ENCODE measurements around the gene BCO2. TPM values are rescaled to one million over a fixed set of nuclear protein-coding genes. Genes with fewer than 3 reads are reported as not detected.

The BCO2 gene
- total and polyA plus RNA-seq, 2 experiments from 2014 or later = 0.63 to 1.1 TPM

GRCh38 chr11:112173152-112173551, 2.2 kb upstream of the BCO2 start:
- H3K27me3 Mint-ChIP-seq (ENCODE audit: insufficient read depth, low read depth, poor library complexity) = peaks cover 2% of the 10 kb centered on the region
- Histone ChIP-seq H3K4me2 (no peak overlapping the region), H3K27me3 (ENCODE audit: insufficient read depth) (no peaks in the 10 kb centered on the region), H3K36me3 (ENCODE audit: insufficient read depth) (no peaks in the 10 kb centered on the region), H4K20me1 (replicated peaks; ENCODE audit: insufficient read depth) (no peaks in the 10 kb centered on the region), H3K9me2 (ENCODE audit: insufficient read depth) (no peaks in the 10 kb centered on the region), H3K4me3 (no peak overlapping the region), H3K4me1 (ENCODE audit: insufficient read depth) (no peaks in the 10 kb centered on the region; the same call in 1 of the 2 replicates), H3K27ac (ENCODE audit: low read depth) (no peak overlapping the region), H3K79me2 (replicated peaks; ENCODE audit: insufficient read depth) (no peaks in the 10 kb centered on the region), H2AFZ (no peak overlapping the region), H3F3A (replicated peaks; ENCODE audit: low read depth) (no peaks in the 10 kb centered on the region)
- TF ChIP-seq CREB1 (CRISPR knock-in tag; IDR thresholded peaks at IDR 0.05; ENCODE audit: low read depth) = no peak
- TF ChIP-seq JUNB (IDR thresholded peaks at IDR 0.05; ENCODE audit: unreplicated experiment) = no peak
- no peak for TF ChIP-seq ZNF331 (CRISPR knock-in tag; IDR thresholded peaks at IDR 0.05; ENCODE audit: low read depth)
- TF ChIP-seq EZH2 (IDR thresholded peaks at IDR 0.05; ENCODE audit: low read depth, unreplicated experiment) = no peak
- DNase-seq (ENCODE audit: low spot score) (no peak), ATAC-seq (no peak)
- H3K36me3 Mint-ChIP-seq (ENCODE audit: low read depth) = no peaks in the 10 kb centered on the region
- H3K4me1 Mint-ChIP-seq = no peaks in the 10 kb centered on the region; the same call in 2 of the 3 replicates
- H3K9me3 Mint-ChIP-seq = no peaks in the 10 kb centered on the region
- H3K27ac Mint-ChIP-seq = no peak overlapping the region
- no peak overlapping the region for H3K4me3 Mint-ChIP-seq

- H4K20me1 ChIP-seq (replicated peaks; ENCODE audit: insufficient read depth) = no peaks in the 10 kb centered on the region
- no peaks in the 10 kb centered on the region; the same call in 2 of the 3 replicates for H3K4me1 Mint-ChIP-seq
- no peaks in the 10 kb centered on the region for H3K9me3 Mint-ChIP-seq
- DNase-seq (ENCODE audit: low spot score) (no peak), ATAC-seq (no peak)
- H3K27ac Mint-ChIP-seq = no peak overlapping the region
- peaks cover 4% of the 10 kb centered on the region for H3K27me3 Mint-ChIP-seq (ENCODE audit: insufficient read depth, low read depth, poor library complexity)
- no peaks in the 10 kb centered on the region for H3K27me3 ChIP-seq (ENCODE audit: insufficient read depth)
- no peaks in the 10 kb centered on the region for H3K9me2 ChIP-seq (ENCODE audit: insufficient read depth)
- no peak overlapping the region for H3K27ac ChIP-seq (ENCODE audit: low read depth)
- H3F3A ChIP-seq (replicated peaks; ENCODE audit: low read depth) = no peaks in the 10 kb centered on the region
- no peaks in the 10 kb centered on the region for H3K79me2 ChIP-seq (replicated peaks; ENCODE audit: insufficient read depth)
- peak overlapping the region; percentile 71 for H3K4me2 ChIP-seq
- no peak overlapping the region for H2AFZ ChIP-seq
- H3K36me3 Mint-ChIP-seq (ENCODE audit: low read depth) = no peaks in the 10 kb centered on the region
- no peaks in the 10 kb centered on the region for H3K36me3 ChIP-seq (ENCODE audit: insufficient read depth)
- no peak overlapping the region for H3K4me3 Mint-ChIP-seq
- no peaks in the 10 kb centered on the region; the same call in 1 of the 2 replicates for H3K4me1 ChIP-seq (ENCODE audit: insufficient read depth)
- H3K4me3 ChIP-seq = peak overlapping the region; percentile 43; the same call in 1 of the 2 replicates
- TF ChIP-seq CTCF (conservative IDR thresholded peaks at IDR 0.05; ENCODE audit: low read depth in 2 of 2) (no peak), EZH2 (IDR thresholded peaks at IDR 0.05; ENCODE audit: low read depth, unreplicated experiment) (no peak), NANOG (IDR thresholded peaks at IDR 0.05; ENCODE audit: borderline replicate concordance) (no peak), JUNB (IDR thresholded peaks at IDR 0.05; ENCODE audit: unreplicated experiment) (no peak), ZNF462 (CRISPR knock-in tag; IDR thresholded peaks at IDR 0.05) (no peak), POLR2AphosphoS5 (IDR thresholded peaks at IDR 0.05; ENCODE audit: low read depth) (no peak), CREB1 (CRISPR knock-in tag; IDR thresholded peaks at IDR 0.05; ENCODE audit: low read depth) (no peak), ETS1 (IDR thresholded peaks at IDR 0.05) (no peak), EZH2phosphoT487 (IDR thresholded peaks at IDR 0.05; ENCODE audit: unreplicated experiment) (no peak), ZNF114 (CRISPR knock-in tag; IDR thresholded peaks at IDR 0.05) (no peak)
These were observed 264 bp downstream of the BCO2 start for GRCh38 chr11:112175599-112175952.

All from GM23338 (cell line).